Vagina (tissue), 2 donors: ENCODE results near the gene DMD.

Experiments used
- POLR2A ChIP-seq, 2 donors: fragments of 450-650 bp; IDR thresholded peaks; one replicate each; pipeline ENCODE4 v1.6.1; 2017; ENCODE audit warnings: antibody characterized with exemption in 2 of 2, mild to moderate bottlenecking in 2 of 2, moderate library complexity in 2 of 2
- POLR2AphosphoS5 ChIP-seq, 2 donors: sonication (generic); formaldehyde crosslinking; IDR thresholded peaks; one replicate each; pipeline ENCODE4 v1.9.0; 2017; ENCODE audit warnings: antibody characterized with exemption in 2 of 2, mild to moderate bottlenecking in 2 of 2, low read depth in 1 of 2; ENCODE audit not compliant: insufficient read depth in 1 of 2
- TF ChIP-seq, protein P1 (sequence below), 3 experiments: fragments of 450-650 bp in 2 of 3; fragments of 200-600 bp in 1 of 3; sonication (generic) in 1 of 3; IDR thresholded peaks; one replicate each; pipeline ENCODE4 v1.5.1; 2017 to 2019; ENCODE audit warnings: antibody characterized with exemption in 3 of 3, mild to moderate bottlenecking in 2 of 3, moderate library complexity in 2 of 3

DNA sequence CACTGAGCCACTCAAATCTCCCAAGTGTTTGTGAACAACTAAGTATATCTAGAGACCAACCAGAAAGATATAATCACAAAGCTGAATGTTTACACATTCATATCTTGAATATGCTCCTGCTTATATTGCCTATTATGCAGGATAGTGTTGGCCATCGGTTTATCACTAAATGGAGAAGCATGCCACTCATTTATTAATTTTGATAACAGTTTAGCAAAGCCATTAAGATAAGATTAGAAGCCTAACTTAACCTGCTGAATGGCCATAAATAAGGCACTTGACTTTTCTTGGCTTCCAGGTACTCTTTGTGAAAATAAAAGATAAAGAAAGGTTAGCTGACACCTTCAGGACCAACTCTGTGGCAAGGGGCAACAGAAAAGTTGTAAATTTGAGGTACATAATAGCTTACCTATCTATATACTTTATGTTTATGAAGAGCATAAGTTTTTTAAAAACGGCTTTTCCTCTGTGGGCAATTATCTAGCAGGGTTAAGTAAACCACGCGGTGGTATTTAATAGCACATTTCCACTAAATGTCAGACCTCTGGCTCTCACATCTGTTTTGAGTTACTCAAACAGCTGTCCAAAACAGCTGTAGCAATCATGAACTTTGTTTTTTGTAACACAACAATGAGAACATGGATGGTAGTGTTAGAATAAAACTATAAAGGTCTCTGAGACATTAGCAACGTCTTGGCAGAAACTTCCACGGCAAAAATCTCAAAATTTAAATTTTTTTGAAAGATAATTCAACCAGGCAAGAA lies 2080.7 kb downstream of the DMD start:
- TF ChIP-seq POLR2A (IDR thresholded peaks at IDR 0.05) (no peak), POLR2AphosphoS5 (IDR thresholded peaks at IDR 0.05; ENCODE audit: insufficient read depth in 1 of 2, low read depth in 1 of 2) (no peak)
- TF ChIP-seq, protein P1, sequence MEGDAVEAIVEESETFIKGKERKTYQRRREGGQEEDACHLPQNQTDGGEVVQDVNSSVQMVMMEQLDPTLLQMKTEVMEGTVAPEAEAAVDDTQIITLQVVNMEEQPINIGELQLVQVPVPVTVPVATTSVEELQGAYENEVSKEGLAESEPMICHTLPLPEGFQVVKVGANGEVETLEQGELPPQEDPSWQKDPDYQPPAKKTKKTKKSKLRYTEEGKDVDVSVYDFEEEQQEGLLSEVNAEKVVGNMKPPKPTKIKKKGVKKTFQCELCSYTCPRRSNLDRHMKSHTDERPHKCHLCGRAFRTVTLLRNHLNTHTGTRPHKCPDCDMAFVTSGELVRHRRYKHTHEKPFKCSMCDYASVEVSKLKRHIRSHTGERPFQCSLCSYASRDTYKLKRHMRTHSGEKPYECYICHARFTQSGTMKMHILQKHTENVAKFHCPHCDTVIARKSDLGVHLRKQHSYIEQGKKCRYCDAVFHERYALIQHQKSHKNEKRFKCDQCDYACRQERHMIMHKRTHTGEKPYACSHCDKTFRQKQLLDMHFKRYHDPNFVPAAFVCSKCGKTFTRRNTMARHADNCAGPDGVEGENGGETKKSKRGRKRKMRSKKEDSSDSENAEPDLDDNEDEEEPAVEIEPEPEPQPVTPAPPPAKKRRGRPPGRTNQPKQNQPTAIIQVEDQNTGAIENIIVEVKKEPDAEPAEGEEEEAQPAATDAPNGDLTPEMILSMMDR (IDR thresholded peaks at IDR 0.05) = no peak
